Measurements from ENCODE around the gene LEMD1. TPM values are rescaled to one million over a fixed set of nuclear protein-coding genes. Genes with fewer than 3 reads are reported as not detected.

Gene LEMD1
- total and polyA plus RNA-seq, 8 donors, result 0.28 to 0.32 TPM; not detected in 6

GRCh38 chr1:205353191-205353590, 68.7 kb downstream of the LEMD1 start:
- Histone ChIP-seq H3K9me3 (no peaks in the 10 kb centered on the region), H3K27me3 (no peaks in the 10 kb centered on the region), H3K27ac (no peak overlapping the region), H3K4me3 (no peak overlapping the region), H3K4me1 (peaks cover 0 to 7% (median 7%) of the 10 kb centered on the region in 3 donors), H3K36me3 (no peaks in the 10 kb centered on the region)
- ATAC-seq, result no peak
- FAIRE-seq, result no peak
- TF ChIP-seq CTCF (IDR thresholded peaks at IDR 0.05), result no peak
- intact Hi-C loops (cut with DNase I), result no loop called here
- WGBS, 2 donors, result 79 to 90% methylated on average over 4 of the region's 4 CpGs
- no peak for DNase-seq

- H3K36me3 ChIP-seq, result no peaks in the 10 kb centered on the region
- H3K27ac ChIP-seq, result no peak overlapping the region
These were observed 69.7 kb downstream of the LEMD1 start for GRCh38 chr1:205351984-205352713.

GRCh38 chr1:205350691-205351141, 71.1 kb downstream of the LEMD1 start:
- H3K27ac ChIP-seq, result no peak overlapping the region
- WGBS, 2 donors, result 71 to 84% methylated on average over 8 of the region's 8 CpGs
- no peak overlapping the region for H3K4me3 ChIP-seq
- DNase-seq, result peak in 1 of 6 donors; percentile 23
- no peak for FAIRE-seq
- no peak for ATAC-seq
- no peaks in the 10 kb centered on the region for H3K9me3 ChIP-seq
- H3K27me3 ChIP-seq, result no peaks in the 10 kb centered on the region
- intact Hi-C loops (cut with DNase I), result no loop called here
- TF ChIP-seq CTCF (IDR thresholded peaks at IDR 0.05), result no peak
- peaks cover 0 to 7% (median 7%) of the 10 kb centered on the region in 3 donors for H3K4me1 ChIP-seq
- H3K36me3 ChIP-seq, result no peaks in the 10 kb centered on the region

More at GRCh38 chr1:205351984-205352713, 69.7 kb downstream of the LEMD1 start:
- DNase-seq (peak in 2 of 6 donors; percentile 23 to 56), ATAC-seq (peak in 2 of 4 donors; percentile 71 to 76), FAIRE-seq (no peak)
- H3K4me3 ChIP-seq, result no peak overlapping the region
- H3K27me3 ChIP-seq, result no peaks in the 10 kb centered on the region
- no peak for TF ChIP-seq CTCF (IDR thresholded peaks at IDR 0.05)
- H3K4me1 ChIP-seq, result peaks cover 0 to 7% (median 7%) of the 10 kb centered on the region in 3 donors
- 88 to 90% methylated on average over 11 of the region's 11 CpGs for WGBS, 2 donors
- intact Hi-C loops (cut with DNase I), result no loop called here
- H3K9me3 ChIP-seq, result no peaks in the 10 kb centered on the region

GRCh38 chr1:205350124-205350523, 71.7 kb downstream of the LEMD1 start:
- WGBS, 2 donors, result 74 to 91% methylated on average over 4 of the region's 4 CpGs
- no peak for ATAC-seq
- Histone ChIP-seq H3K9me3 (no peaks in the 10 kb centered on the region), H3K4me1 (peaks cover 0 to 7% (median 7%) of the 10 kb centered on the region in 3 donors), H3K27ac (no peak overlapping the region), H3K4me3 (no peak overlapping the region), H3K27me3 (no peaks in the 10 kb centered on the region), H3K36me3 (no peaks in the 10 kb centered on the region)
- TF ChIP-seq CTCF (IDR thresholded peaks at IDR 0.05), result no peak
- FAIRE-seq, result no peak
- peak in 1 of 6 donors; percentile 7 for DNase-seq
- intact Hi-C loops (cut with DNase I), result no loop called here

Data from pancreas (tissue), 10 donors.